Measurements from ENCODE around the gene SPN. TPM values are rescaled to one million over a fixed set of nuclear protein-coding genes. Genes with fewer than 3 reads are reported as not detected.

Gene SPN
- total RNA-seq, 4 donors from 2014 or later = 4.0 to 5.7 (median 4.7) TPM

DNA sequence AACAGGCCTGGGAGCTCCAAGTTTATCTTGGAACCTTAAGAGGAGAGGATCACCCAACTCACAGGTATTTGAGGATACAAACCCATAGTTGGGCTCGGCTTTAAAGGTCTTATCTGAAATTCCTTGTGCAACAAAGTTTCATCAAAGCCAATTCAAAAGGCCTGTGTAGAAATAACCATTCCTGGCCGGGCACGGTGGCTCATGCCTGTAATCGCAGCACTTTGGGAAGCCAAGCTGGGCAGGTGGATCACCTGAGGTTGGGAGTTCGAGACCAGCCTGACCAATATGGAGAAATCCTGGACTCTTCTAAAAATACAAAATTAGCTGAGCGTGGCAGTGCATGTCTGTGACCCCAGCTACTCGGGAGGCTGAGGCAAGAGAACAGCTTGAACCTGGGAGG lies 54.1 kb downstream of the SPN start:
- DNase-seq (ENCODE audit: low spot score in 2 of 2) = no peak
- intact Hi-C loops (cut with DNase I; ENCODE audit: low total_unique reads) = no loop called here
- no peak for TF ChIP-seq POLR2A (IDR thresholded peaks at IDR 0.05)
- TF ChIP-seq CTCF (IDR thresholded peaks at IDR 0.05) = no peak
- 90 to 92% methylated on average over 7 of the region's 7 CpGs for WGBS, 2 donors
- H3K4me3 ChIP-seq (ENCODE audit: low read depth, poor library complexity, severe bottlenecking) = no peak overlapping the region

- no peak for DNase-seq (ENCODE audit: low spot score in 2 of 2)
- TF ChIP-seq POLR2A (IDR thresholded peaks at IDR 0.05) = no peak
- TF ChIP-seq CTCF (IDR thresholded peaks at IDR 0.05) = no peak
- no peak overlapping the region for H3K4me3 ChIP-seq (ENCODE audit: low read depth, poor library complexity, severe bottlenecking)
- WGBS, 2 donors = 33 to 36% methylated on average over 4 of the region's 4 CpGs
- intact Hi-C loops (cut with DNase I; ENCODE audit: low total_unique reads) = no loop called here
Observed at GRCh38 chr16:29719063-29719462, 56.0 kb downstream of the SPN start.

Other genes with a start within 250 kb of the SPN start
- gene BOLA2, start 208.9 kb upstream of the SPN start, total RNA-seq = 10 to 100 TPM in 3 of 4 donors, 1 to 10 TPM in 1; 8.9 to 13.8 (median 12.1) TPM
- 10 to 100 TPM; 30.5 to 58.9 (median 47.2) TPM for gene SLX1B, start 208.7 kb upstream of the SPN start, total RNA-seq
- 10 to 100 TPM in 1 of 4 donors, 1 to 10 TPM in 3; 2.0 to 20.9 (median 5.2) TPM for gene SULT1A4, start 203.3 kb upstream of the SPN start, total RNA-seq
- gene NPIPB12, start 156.8 kb upstream of the SPN start, total RNA-seq = 10 to 100 TPM; 37.6 to 64.2 (median 53.1) TPM
- 1 to 10 TPM; 1.9 to 3.6 (median 2.7) TPM for gene QPRT, start 15.9 kb downstream of the SPN start, total RNA-seq
- gene C16orf54, start 82.7 kb downstream of the SPN start, total RNA-seq = 1 to 10 TPM in 1 of 4 donors, under 1 TPM in 1, not detected in 2; 0.27 to 1.1 TPM
- not detected for gene ZG16, start 115.0 kb downstream of the SPN start, total RNA-seq
- gene KIF22, start 127.5 kb downstream of the SPN start, total RNA-seq = 10 to 100 TPM; 36.8 to 81.2 (median 44.9) TPM
- 100 to 1,000 TPM in 1 of 4 donors, 10 to 100 TPM in 3; 62.1 to 101 (median 84.8) TPM for gene MAZ, start 143.3 kb downstream of the SPN start, total RNA-seq
- gene PRRT2, start 148.9 kb downstream of the SPN start, total RNA-seq = 1 to 10 TPM in 3 of 4 donors, not detected in 1; 1.1 to 3.6 (median 1.4) TPM
- 10 to 100 TPM; 28.0 to 33.5 (median 32.1) TPM for gene PAGR1, start 152.9 kb downstream of the SPN start, total RNA-seq
- 10 to 100 TPM; 58.2 to 94.1 (median 70.4) TPM for gene MVP, start 157.2 kb downstream of the SPN start, total RNA-seq
- 100 to 1,000 TPM in 3 of 4 donors, 10 to 100 TPM in 1; 83.4 to 122 (median 108) TPM for gene CDIPT, start 200.0 kb downstream of the SPN start, total RNA-seq
- 100 to 1,000 TPM in 1 of 4 donors, 1 to 10 TPM in 3; 1.4 to 100 (median 3.1) TPM for gene SEZ6L2, start 236.3 kb downstream of the SPN start, total RNA-seq
- gene ASPHD1, start 237.2 kb downstream of the SPN start, total RNA-seq = not detected